Activated naive CD4-positive, alpha-beta T cell (primary cell): ENCODE measurements around the gene KAZN.

Source experiments
- DNase-seq, 4 experiments: peaks; one replicate each; lab custom pipeline; 2025; lab: John Stamatoyannopoulos, UW

The KAZN gene

GRCh38 chr1:14614341-14614740 lies 15.9 kb downstream of the KAZN start:
- DNase-seq = no peak

- no peak for DNase-seq
Observed at GRCh38 chr1:14615549-14616218, 17.2 kb downstream of the KAZN start.

DNA sequence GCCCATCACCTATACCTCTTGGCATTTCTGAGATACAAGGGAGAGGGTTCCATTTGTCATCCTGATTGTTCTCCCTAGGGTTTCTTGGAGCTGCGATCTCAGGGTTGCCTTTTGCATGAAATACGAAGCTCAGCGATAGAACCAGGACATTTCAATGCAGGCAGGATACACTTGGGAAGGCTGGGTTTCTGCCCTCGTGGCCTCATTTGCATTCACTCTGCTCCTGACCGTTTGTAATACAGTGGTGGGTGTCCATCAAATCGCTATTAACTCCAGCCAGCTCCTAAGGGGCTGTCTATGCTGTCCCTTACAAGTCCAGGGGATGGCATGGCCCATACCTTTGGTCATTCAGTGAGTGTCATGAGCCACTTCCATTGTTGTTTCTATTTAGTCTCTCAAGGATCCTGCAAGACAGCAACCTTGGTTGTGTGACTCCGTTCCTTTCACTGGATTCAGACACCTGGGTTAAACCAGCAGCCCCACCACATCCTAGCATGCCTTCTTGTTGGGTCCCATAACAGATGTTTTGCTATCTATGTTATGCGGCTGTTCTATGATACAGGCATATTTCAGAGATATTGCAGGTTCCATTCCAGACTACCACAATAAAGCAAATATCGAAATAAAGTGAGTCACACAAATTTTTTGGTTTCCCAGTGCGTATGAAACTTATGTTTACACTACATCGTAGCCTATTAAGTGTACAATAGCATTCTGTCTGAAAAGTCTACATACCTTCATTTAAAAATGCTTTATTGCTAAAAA lies 18.3 kb downstream of the KAZN start:
- DNase-seq = no peak

DNA sequence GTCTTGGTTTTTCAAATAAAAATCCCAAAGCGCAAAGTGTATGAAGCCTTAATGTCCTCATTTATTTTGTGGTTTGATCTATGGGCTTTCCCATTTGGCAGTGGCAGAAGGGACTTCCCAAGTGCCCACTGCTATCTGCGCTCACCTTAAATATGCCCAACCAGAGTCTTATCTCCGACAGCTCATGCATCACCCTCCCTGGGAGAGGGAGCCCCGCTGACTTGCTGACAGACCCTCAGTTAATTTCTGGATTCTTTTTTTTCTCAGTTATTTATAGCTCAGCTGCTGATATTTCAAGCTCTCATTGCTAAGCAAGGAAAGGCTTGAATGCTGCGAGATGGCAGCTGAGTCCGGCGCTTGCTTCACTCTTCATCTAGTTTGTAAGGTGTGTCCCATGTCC lies 19.3 kb downstream of the KAZN start:
- no peak for DNase-seq

DNA sequence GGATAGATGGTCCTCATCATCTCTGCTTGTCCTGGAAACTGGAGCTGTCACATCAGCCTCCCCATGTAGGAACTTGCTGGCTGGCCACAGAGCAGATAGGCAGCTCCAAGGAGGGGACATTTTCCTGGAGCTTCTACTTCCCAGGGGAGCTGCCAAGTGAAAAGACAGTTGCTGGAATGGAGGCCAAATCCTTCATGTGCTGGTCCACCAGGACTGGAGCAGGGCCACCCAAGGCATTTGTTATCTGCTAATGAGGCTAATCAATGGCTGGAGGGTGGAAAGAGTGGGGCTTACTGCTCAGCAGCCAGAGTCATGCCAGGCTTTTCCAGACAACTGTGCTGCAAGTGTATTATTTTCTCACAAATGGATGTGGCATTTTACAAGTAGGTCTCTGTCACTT lies 22.5 kb downstream of the KAZN start:
- DNase-seq = no peak

- DNase-seq = no peak
Observed at GRCh38 chr1:14623090-14623489, 24.6 kb downstream of the KAZN start.

GRCh38 chr1:14624941-14625340 lies 26.5 kb downstream of the KAZN start:
- DNase-seq = no peak

DNA sequence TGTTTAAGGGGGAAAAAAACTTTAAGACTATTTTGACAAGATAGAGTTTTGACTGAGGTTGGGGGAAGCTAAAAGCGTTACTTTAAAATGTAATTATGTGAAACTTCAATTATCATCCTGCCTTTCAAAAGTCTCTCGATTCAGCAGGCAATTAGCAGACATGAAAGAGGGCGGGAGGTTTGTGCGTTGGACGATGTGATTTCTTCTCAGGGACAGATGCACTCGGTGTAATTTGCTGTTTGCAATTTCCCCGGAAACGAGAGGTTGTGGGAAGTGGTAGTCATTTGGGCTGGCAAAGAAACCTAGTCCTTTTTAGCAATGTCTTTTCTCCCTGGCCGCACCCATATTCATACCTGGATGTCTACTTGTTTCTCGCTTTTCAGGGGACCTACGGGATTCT lies 27.1 kb downstream of the KAZN start:
- DNase-seq = no peak

- DNase-seq = no peak
Observed at GRCh38 chr1:14625996-14626395, 27.5 kb downstream of the KAZN start.

GRCh38 chr1:14626869-14627607 lies 28.6 kb downstream of the KAZN start:
- DNase-seq = no peak

DNA sequence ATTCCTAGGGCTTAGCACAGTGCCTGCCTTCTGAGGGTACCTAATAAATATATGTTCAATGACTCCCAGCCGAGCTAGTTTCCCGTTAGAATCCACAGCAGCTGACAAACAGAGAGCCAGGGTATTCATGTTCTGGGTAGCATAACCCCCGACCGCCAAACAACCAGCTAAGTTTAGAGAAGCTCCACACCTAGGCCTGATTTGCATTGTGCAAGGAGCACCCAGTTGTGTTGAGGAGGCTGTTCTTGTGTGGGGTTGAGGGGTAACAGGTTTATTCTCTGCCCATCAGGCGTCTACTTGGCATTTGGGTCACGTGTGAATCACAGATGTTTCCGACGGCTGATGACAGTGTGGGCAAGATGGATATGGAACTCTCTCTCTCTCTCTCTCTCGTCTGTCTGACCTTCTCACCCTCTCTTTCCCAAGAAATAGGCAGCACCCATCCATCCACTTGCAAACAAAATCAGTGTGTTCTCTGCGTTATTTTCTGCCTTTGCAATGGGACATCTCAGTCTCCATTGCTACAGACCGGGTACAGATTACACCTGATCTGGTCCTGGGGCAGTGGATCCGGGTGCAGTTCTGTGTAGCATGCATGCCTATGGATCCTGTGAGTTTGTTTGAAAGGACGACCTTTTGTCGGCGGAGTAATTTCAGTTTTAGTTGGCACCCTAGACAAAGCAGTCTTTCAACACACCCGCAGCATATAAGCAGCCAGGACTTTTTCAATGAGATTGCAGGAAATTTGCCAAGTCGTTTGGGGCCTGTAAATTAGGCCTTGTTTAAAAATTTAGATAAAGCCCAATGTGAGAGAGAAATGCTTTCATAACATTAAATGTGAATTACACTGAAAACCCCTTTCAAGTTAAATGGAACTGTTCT lies 29.4 kb downstream of the KAZN start:
- no peak for DNase-seq

GRCh38 chr1:14629363-14630014 lies 31.0 kb downstream of the KAZN start:
- no peak for DNase-seq

DNA sequence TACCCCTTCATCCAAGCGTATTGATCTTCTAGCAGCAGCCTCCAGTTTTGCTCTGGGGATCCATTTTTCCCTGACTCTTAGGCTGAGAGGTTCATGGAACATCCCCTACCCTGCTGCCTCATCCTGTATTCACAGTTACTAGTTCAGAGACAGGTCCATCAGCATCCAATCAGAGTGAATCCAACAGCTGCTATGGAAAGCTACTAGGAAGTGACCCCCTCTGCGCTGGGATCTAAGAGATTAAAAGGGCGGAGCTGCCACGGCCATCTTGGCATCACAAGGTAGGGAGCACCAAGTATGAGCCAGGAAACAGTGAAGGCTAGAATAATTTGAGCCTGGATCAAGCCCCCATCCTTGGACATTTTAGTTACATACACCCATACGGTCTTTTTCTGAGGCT lies 32.5 kb downstream of the KAZN start:
- DNase-seq = no peak

DNA sequence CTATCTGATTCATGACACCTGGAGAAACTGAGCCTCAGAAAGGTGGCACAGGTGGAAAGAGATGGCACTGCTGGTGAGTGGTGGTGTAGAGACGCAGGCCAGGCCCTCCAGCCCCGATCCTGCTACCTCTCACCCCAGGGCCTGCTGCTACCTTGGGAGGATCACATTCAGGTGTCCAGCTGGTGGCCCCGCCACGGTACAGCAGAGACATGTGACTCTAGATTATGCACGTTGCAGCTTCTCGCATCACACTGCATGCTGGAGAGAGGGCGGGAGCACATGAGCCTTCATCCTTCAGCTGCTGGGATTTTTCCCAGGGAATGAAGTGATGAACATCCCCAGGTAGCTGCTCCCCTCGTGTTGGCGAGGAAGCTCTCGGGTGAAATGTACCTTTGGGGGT lies 32.9 kb downstream of the KAZN start:
- DNase-seq = no peak

DNA sequence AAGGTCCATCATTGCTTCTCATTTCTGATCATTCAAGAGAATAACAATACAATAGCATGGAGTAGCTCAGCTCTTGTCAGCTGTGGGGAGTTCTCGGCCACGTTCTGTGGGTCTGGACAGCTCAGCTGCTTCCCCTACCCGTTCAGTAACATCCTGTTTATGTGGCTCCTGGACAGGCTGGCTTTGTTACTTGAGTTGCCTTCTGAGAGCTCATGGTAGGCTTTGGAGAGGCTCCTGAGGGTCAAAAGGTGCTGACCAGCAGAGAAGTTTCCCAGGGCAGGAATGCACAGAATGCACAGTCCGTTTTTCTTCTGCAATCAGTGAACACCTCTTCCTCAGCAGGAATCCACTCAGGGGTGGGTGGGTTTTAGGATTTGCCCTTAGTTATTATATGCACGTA lies 36.0 kb downstream of the KAZN start:
- no peak for DNase-seq

- no peak for DNase-seq
Observed at GRCh38 chr1:14635421-14635820, 36.9 kb downstream of the KAZN start.

DNA sequence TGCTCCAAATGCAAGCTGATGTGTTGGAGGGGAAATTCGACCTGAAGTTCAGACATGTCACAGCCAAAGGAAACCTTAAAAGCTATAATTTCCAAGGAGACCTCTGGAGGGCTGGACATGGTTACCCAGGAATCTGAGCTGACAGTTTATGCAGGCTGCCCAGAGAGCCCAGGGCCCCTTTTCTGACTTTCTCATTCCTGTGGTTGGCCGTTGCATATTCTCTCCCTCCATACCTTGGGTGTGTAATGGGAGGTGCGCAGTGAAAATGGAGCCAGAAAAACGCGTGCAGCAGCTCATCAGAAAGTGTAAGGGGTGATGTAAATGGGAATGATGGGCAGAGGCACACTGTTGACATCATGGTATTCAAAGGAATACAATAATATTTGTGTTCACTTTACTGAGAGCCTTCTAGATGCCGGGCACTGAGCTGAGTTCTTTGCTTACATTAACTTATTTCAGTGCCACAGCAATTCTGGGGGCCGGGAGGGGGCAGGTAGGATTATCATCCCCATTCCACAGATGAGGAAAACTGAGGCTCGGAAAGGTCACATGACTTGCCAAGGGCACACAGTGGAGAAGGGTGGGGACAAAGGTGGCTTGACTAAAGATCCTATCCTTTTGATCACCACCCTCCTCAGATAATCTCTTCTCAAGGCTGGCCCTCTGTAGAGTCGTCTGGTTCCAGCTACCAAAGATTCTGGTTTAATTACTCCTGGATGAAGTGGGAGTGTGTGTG lies 38.6 kb downstream of the KAZN start:
- no peak for DNase-seq

- DNase-seq = no peak
Observed at GRCh38 chr1:14639291-14640050, 41.0 kb downstream of the KAZN start.

GRCh38 chr1:14642712-14643111 lies 44.2 kb downstream of the KAZN start:
- no peak for DNase-seq

DNA sequence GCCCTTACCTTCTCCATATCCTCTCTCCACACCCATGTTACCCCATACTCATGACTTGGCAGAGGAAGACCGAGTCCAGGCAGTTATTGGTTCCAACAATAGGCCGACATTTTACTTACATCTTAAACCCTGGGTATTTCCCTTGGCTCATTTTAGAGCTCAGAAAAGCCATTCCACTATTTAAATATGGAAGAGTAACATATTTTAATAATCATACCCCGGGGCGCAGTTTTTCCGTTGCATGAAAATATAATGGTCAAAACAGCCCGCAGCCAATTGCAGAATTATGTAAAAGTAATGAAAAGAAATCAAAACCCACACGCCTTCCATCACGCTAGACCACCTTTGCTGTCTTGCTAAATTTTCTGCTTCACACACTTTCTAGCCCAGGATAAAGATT lies 48.5 kb downstream of the KAZN start:
- no peak for DNase-seq
